H1 (cell line): ENCODE data around the gene LOXL1. TPM values are rescaled to one million over a fixed set of nuclear protein-coding genes. Genes with fewer than 3 reads are reported as not detected.

Experiments used
- CTCF ChIA-PET: fragments of 300-600 bp; sonication (Branson Sonifier 250); formaldehyde crosslinking; loops from one replicate; lab custom pipeline; 2021; ENCODE audit not compliant: partially characterized antibody; lab: Charles Lee
- POLR2A ChIA-PET: fragments of 300-600 bp; sonication (Branson Sonifier 250); formaldehyde crosslinking; loops from one replicate; lab custom pipeline; 2021; ENCODE audit warnings: inconsistent platforms; ENCODE audit not compliant: partially characterized antibody; lab: Charles Lee
- DNase-seq, 2 experiments: peaks; one replicate each; pipeline versions ENCODE4 v3.0.0 to v3.0.0-alpha.2; 2010 to 2022; ENCODE audit warnings: low spot score in 2 of 2, low read depth in 1 of 2, mixed read lengths in 1 of 2
- FAIRE-seq: peaks from 2 replicates; lab custom pipeline; 2011; peaks lifted over from hg19 to GRCh38; lab: Jason Lieb, UNC
- H2AFZ ChIP-seq: 2 replicates; pipeline ENCODE4 v1.8.1; 2012; ENCODE audit warnings: low read length, inconsistent platforms
- H2AK5ac ChIP-seq: 2 replicates; pipeline ENCODE4 v1.6.1; 2013; ENCODE audit warnings: low read depth, low read length
- H2BK120ac ChIP-seq: replicated peaks from 2 replicates; pipeline ENCODE3; 2013; ENCODE audit warnings: low read depth, low read length, inconsistent platforms
- H2BK12ac ChIP-seq: 2 replicates; pipeline ENCODE4 v1.6.1; 2013; ENCODE audit warnings: low read depth, low read length
- H2BK15ac ChIP-seq: 2 replicates; pipeline ENCODE4 v1.6.1; 2013; ENCODE audit warnings: low read length
- H2BK20ac ChIP-seq: 2 replicates; pipeline ENCODE4 v1.6.1; 2013; ENCODE audit warnings: low read length
- H2BK5ac ChIP-seq: 2 replicates; pipeline ENCODE4 v1.6.1; 2013; ENCODE audit warnings: low read depth, low read length
- H3K14ac ChIP-seq: 2 replicates; pipeline ENCODE4 v1.6.1; 2013; ENCODE audit warnings: inconsistent platforms; ENCODE audit not compliant: insufficient read length
- H3K18ac ChIP-seq: 2 replicates; pipeline ENCODE4 v1.6.1; 2013; ENCODE audit warnings: low read length; ENCODE audit errors: extremely low read depth
- H3K23ac ChIP-seq: 2 replicates; pipeline ENCODE4 v1.6.1; 2013; ENCODE audit warnings: inconsistent platforms; ENCODE audit not compliant: insufficient read length
- H3K23me2 ChIP-seq: 2 replicates; pipeline ENCODE4 v1.6.1; 2013; ENCODE audit warnings: low read depth, low read length
- H3K27ac ChIP-seq: 2 replicates; pipeline ENCODE4 v1.6.1; 2011; ENCODE audit warnings: low read depth, low read length, inconsistent platforms
- H3K27me3 ChIP-seq, 4 experiments: replicated peaks in 1 of 4; 1 replicate in 1 of 4; 2 replicates in 3 of 4; pipeline versions ENCODE4 v1.6.1 to v1.8.1; 2011 to 2013; ENCODE audit warnings: low read length in 3 of 4, mild to moderate bottlenecking in 3 of 4, inconsistent platforms in 2 of 4, mixed read lengths in 2 of 4, moderate library complexity in 1 of 4; ENCODE audit not compliant: control insufficient read depth in 3 of 4, insufficient read depth in 3 of 4; ENCODE audit errors: extremely low read depth in 1 of 4
- H3K36me3 ChIP-seq, 4 experiments: 2 replicates each; pipeline versions ENCODE4 v1.6.1 to v1.8.1; 2011 to 2013; ENCODE audit warnings: mild to moderate bottlenecking in 4 of 4, low read length in 3 of 4, moderate library complexity in 2 of 4, control low read depth in 1 of 4, inconsistent platforms in 1 of 4; ENCODE audit not compliant: insufficient read depth in 4 of 4, control insufficient read depth in 2 of 4
- H3K4ac ChIP-seq: replicated peaks from 2 replicates; pipeline ENCODE3; 2013; ENCODE audit warnings: low read length, low read depth, mixed read lengths, inconsistent platforms; ENCODE audit not compliant: insufficient read length
- H3K4me1 ChIP-seq, 4 experiments: replicated peaks in 1 of 4; 1 replicate in 1 of 4; 2 replicates in 3 of 4; pipeline versions ENCODE4 v1.6.1 to v1.8.1; 2011 to 2013; ENCODE audit warnings: low read length in 3 of 4, inconsistent platforms in 2 of 4, mixed read lengths in 1 of 4; ENCODE audit not compliant: insufficient read depth in 4 of 4, control insufficient read depth in 3 of 4
- H3K4me2 ChIP-seq, 2 experiments: 2 replicates each; pipeline versions ENCODE4 v1.6.1 to v1.8.1; 2011 to 2013; ENCODE audit warnings: low read depth in 2 of 2, low read length in 2 of 2, control low read depth in 1 of 2, inconsistent platforms in 1 of 2, mild to moderate bottlenecking in 1 of 2; ENCODE audit not compliant: insufficient read depth in 1 of 2
- H3K4me3 ChIP-seq, 4 experiments: fragments of 200-600, 300-600 bp in 1 of 4; sonication (generic), shearing (Covaris generic), sonication (Bioruptor Twin) in 1 of 4; 2 replicates each; pipeline versions ENCODE4 v1.5.1 to v1.8.1; 2011 to 2016; ENCODE audit warnings: low read length in 4 of 4, low read depth in 3 of 4, control low read depth in 2 of 4, inconsistent platforms in 2 of 4, mild to moderate bottlenecking in 2 of 4, mixed read lengths in 1 of 4, moderate library complexity in 1 of 4; ENCODE audit not compliant: insufficient read depth in 2 of 4; ENCODE audit errors: extremely low read depth in 1 of 4
- H3K56ac ChIP-seq: replicated peaks from 2 replicates; pipeline ENCODE3; 2013; ENCODE audit warnings: low read depth, mild to moderate bottlenecking, mixed read lengths, low read length, inconsistent platforms; ENCODE audit not compliant: insufficient read length
- H3K79me1 ChIP-seq: 2 replicates; pipeline ENCODE4 v1.6.1; 2013; ENCODE audit warnings: low read depth, low read length, control low read depth
- H3K79me2 ChIP-seq, 2 experiments: 2 replicates each; pipeline versions ENCODE4 v1.6.1 to v1.8.1; 2012 to 2013; ENCODE audit warnings: low read length in 2 of 2, mild to moderate bottlenecking in 2 of 2, inconsistent platforms in 1 of 2; ENCODE audit not compliant: insufficient read depth in 2 of 2, control insufficient read depth in 1 of 2
- H3K9ac ChIP-seq, 4 experiments: replicated peaks in 1 of 4; 1 replicate in 1 of 4; 2 replicates in 3 of 4; pipeline versions ENCODE4 v1.6.1 to v1.8.1; 2011 to 2013; ENCODE audit warnings: low read depth in 3 of 4, low read length in 3 of 4, control low read depth in 2 of 4, mild to moderate bottlenecking in 2 of 4, moderate library complexity in 2 of 4, inconsistent platforms in 1 of 4; ENCODE audit errors: extremely low read depth in 1 of 4
- H3K9me3 ChIP-seq, 2 experiments: 2 replicates each; pipeline versions ENCODE4 v1.6.1 to v1.8.1; 2012 to 2013; ENCODE audit warnings: mild to moderate bottlenecking in 2 of 2, moderate library complexity in 2 of 2, control low read depth in 1 of 2, inconsistent platforms in 1 of 2, low read depth in 1 of 2, low read length in 1 of 2, mixed read lengths in 1 of 2; ENCODE audit not compliant: insufficient read depth in 2 of 2
- H4K20me1 ChIP-seq, 2 experiments: replicated peaks in 1 of 2; 2 replicates each; pipeline versions ENCODE3 to v1.8.1; 2011 to 2013; ENCODE audit warnings: inconsistent platforms in 2 of 2, low read length in 2 of 2, mild to moderate bottlenecking in 1 of 2; ENCODE audit not compliant: insufficient read depth in 2 of 2, control insufficient read depth in 1 of 2
- H4K5ac ChIP-seq: 2 replicates; pipeline ENCODE4 v1.6.1; 2013; ENCODE audit warnings: low read length, low read depth, mixed read lengths, inconsistent platforms; ENCODE audit not compliant: insufficient read length
- H4K8ac ChIP-seq: 2 replicates; pipeline ENCODE4 v1.8.0; 2013; ENCODE audit warnings: mild to moderate bottlenecking, moderate library complexity, low read length, inconsistent platforms; ENCODE audit not compliant: insufficient read depth; ENCODE audit errors: extremely low read depth
- H4K91ac ChIP-seq: replicated peaks from 2 replicates; pipeline ENCODE3; 2013; ENCODE audit warnings: low read length, mixed read lengths, inconsistent platforms; ENCODE audit not compliant: insufficient read length
- ATF3 ChIP-seq: IDR thresholded peaks from 2 replicates; pipeline ENCODE4 v1.6.1; 2011; ENCODE audit warnings: low read depth, mild to moderate bottlenecking, low read length; ENCODE audit not compliant: insufficient read depth
- JUN ChIP-seq: IDR thresholded peaks from 2 replicates; pipeline ENCODE4 v1.6.1; 2011; ENCODE audit warnings: low read depth, mild to moderate bottlenecking, improper control_type of control experiment, low read length
- MAFK ChIP-seq: IDR thresholded peaks from 2 replicates; pipeline ENCODE4 v1.6.1; 2012; ENCODE audit warnings: low read depth, mild to moderate bottlenecking, improper control_type of control experiment, low read length
- MAX ChIP-seq: IDR thresholded peaks from 2 replicates; pipeline ENCODE4 v1.6.1; 2012; ENCODE audit warnings: inconsistent platforms
- PHF8 ChIP-seq: fragments of 200-600 bp; sonication (generic); conservative IDR thresholded peaks from 2 replicates; pipeline ENCODE4 v1.7.1; 2012; ENCODE audit warnings: low read depth, mild to moderate bottlenecking, inconsistent platforms, low read length, moderate library complexity
- SAP30 ChIP-seq: fragments of 300-600 bp; sonication (generic); IDR thresholded peaks from 2 replicates; pipeline ENCODE4 v1.7.1; 2012; ENCODE audit warnings: low read length, moderate library complexity, mild to moderate bottlenecking, inconsistent platforms; ENCODE audit not compliant: insufficient read depth, insufficient replicate concordance
- SP2 ChIP-seq: IDR thresholded peaks from 2 replicates; pipeline ENCODE4 v1.6.1; 2012; ENCODE audit warnings: mild to moderate bottlenecking, low read length, inconsistent platforms
- SRF ChIP-seq: IDR thresholded peaks from 2 replicates; pipeline ENCODE4 v1.6.1; 2011; ENCODE audit warnings: mild to moderate bottlenecking, low read depth, low read length, moderate library complexity
- TAF7 ChIP-seq: optimal IDR thresholded peaks from 2 replicates; pipeline ENCODE3; 2011; ENCODE audit warnings: low read depth, mild to moderate bottlenecking, inconsistent platforms, low read length, moderate library complexity, borderline replicate concordance
- WGBS, 2 experiments: shearing (Covaris generic) in 1 of 2; methylation state at CpG; one replicate each; pipeline versions ENCODE4 v1.1.6 to v1.1.7; 2013 to 2015; ENCODE audit warnings: low lambda C conversion rate in 2 of 2, mixed read lengths in 2 of 2, inconsistent platforms in 1 of 2, low coverage in 1 of 2, missing lambda C conversion rate in 1 of 2; ENCODE audit not compliant: insufficient replicate concordance in 2 of 2, insufficient coverage in 1 of 2, insufficient read length in 1 of 2; ENCODE audit errors: extremely low coverage in 1 of 2, missing lambda C conversion rate in 1 of 2; 5-methylcytosine and 5-hydroxymethylcytosine counted together
- polyA plus RNA-seq, 7 experiments: library from polyadenylated mRNA; depleted of rRNA in 3 of 7; stranded (reverse) in 5 of 7; unstranded in 2 of 7; fragments of >200 nt in 5 of 7; fragments of 200-250 nt in 2 of 7; gene quantifications; 1 replicate in 5 of 7; 2 replicates in 1 of 7; 4 replicates in 1 of 7; pipeline versions ENCODE4 v1.2.1 to v1.2.3, GENCODE V29; 2011 to 2013; ENCODE audit warnings: missing spikeins in 2 of 7, mixed read lengths in 2 of 7
- total RNA-seq: library from RNA; stranded (reverse); fragmentation: NEBNext Ultra II Directional; extraction: Animal tissue kit (Norgen Biotek cat#: 25700); gene quantifications from 2 replicates; pipeline ENCODE4 v1.2.1, GENCODE V29; 2021

LOXL1 gene
- total and polyA plus RNA-seq, 2 of the 8 experiments (the other 6 are each of a cell fraction or from before 2014, with no cell fraction given), result 8.1 to 14.4 TPM

GRCh38 chr15:73884159-73884558 lies 42.1 kb upstream of the LOXL1 start:
- ChIA-PET POLR2A (interaction anchor here (0.7 to 1.3 kb wide), 3 partner anchors 16 to 24 kb away, joined by 3 read pairs; no protein-coding TSS in a partner anchor), CTCF (interaction anchor here (1.1 to 4.8 kb wide), 5 partner anchors 10 to 66 kb away, joined by 3 to 31 read pairs (median 4); partner anchors contain the start of gene TBC1D21)
- H4K5ac ChIP-seq, result no peak overlapping the region
- H2AFZ ChIP-seq, result no peak overlapping the region
- no peak overlapping the region for H3K4me2 ChIP-seq
- 88% methylated on average over 3 of the region's 3 CpGs; no CpG with 5 or more reads in 1 of the 2 experiments for WGBS, 2 experiments
- H3K4ac ChIP-seq, result no peak overlapping the region
- H3K23ac ChIP-seq, result no peak overlapping the region
- no peaks in the 10 kb centered on the region for H4K20me1 ChIP-seq
- no peaks in the 10 kb centered on the region for H3K23me2 ChIP-seq
- H3K79me1 ChIP-seq, result no peaks in the 10 kb centered on the region
- H4K91ac ChIP-seq, result no peak overlapping the region
- no peak overlapping the region for H3K18ac ChIP-seq
- no peaks in the 10 kb centered on the region; a peak in 1 of 7 replicates for H3K4me1 ChIP-seq
- H3K27ac ChIP-seq, result no peak overlapping the region
- DNase-seq (no peak), FAIRE-seq (no peak)
- H2BK120ac ChIP-seq, result no peak overlapping the region
- no peak overlapping the region for H3K56ac ChIP-seq
- no peak overlapping the region for H2BK12ac ChIP-seq
- no peak overlapping the region for H4K8ac ChIP-seq
- H3K79me2 ChIP-seq, result no peaks in the 10 kb centered on the region
- H3K27me3 ChIP-seq, result no peaks in the 10 kb centered on the region; a peak in 1 of 7 replicates
- no peak overlapping the region for H3K4me3 ChIP-seq
- H2BK20ac ChIP-seq, result no peak overlapping the region
- H3K9me3 ChIP-seq, result no peaks in the 10 kb centered on the region
- no peaks in the 10 kb centered on the region for H3K36me3 ChIP-seq
- H2BK5ac ChIP-seq, result 0 out of 2 replicates have a peak overlapping the region, but pooled peaks have one; percentile 52
- H2BK15ac ChIP-seq, result no peak overlapping the region
- no peak overlapping the region for H2AK5ac ChIP-seq
- no peak overlapping the region for H3K9ac ChIP-seq
- H3K14ac ChIP-seq, result no peak overlapping the region
- TF ChIP-seq SP2, result no peak
- TF ChIP-seq SAP30, result no peak
- TF ChIP-seq MAFK, result no peak
- TF ChIP-seq PHF8, result no peak
- TF ChIP-seq MAX, result no peak
- TF ChIP-seq SRF, result no peak
- TF ChIP-seq ATF3, result no peak
- no peak for TF ChIP-seq TAF7
- no peak for TF ChIP-seq JUN
